Thoracic aorta (tissue), 2 donors: Measurements from ENCODE around the gene NEAT1. TPM values are rescaled to one million over a fixed set of nuclear protein-coding genes. Genes with fewer than 3 reads are reported as not detected.

Experiments
- ATAC-seq: fragments of 150-250 bp; one replicate; pipeline ENCODE4 v1.8.0; 2017; ENCODE audit warnings: low read depth; ENCODE audit not compliant: insufficient number of reproducible peaks, low FRiP score
- DNase-seq: peaks from one replicate; pipeline ENCODE4 v3.0.0-alpha.2; 2020; ENCODE audit warnings: low spot score
- H3K27ac ChIP-seq, 2 donors: fragments of 200-600 bp; sonication (generic); 1 replicate in 1 of 2; 2 replicates in 1 of 2; pipeline ENCODE4 v1.5.1; 2016; ENCODE audit warnings: mild to moderate bottlenecking in 2 of 2, moderate library complexity in 2 of 2
- H3K27me3 ChIP-seq: fragments of 200-600 bp; sonication (generic); replicated peaks from 2 replicates; pipeline ENCODE4 v1.6.0; 2016; ENCODE audit warnings: mild to moderate bottlenecking; ENCODE audit not compliant: insufficient read depth
- H3K36me3 ChIP-seq: fragments of 200-600 bp; sonication (generic); one replicate; pipeline ENCODE4 v1.5.1; 2016
- H3K4me1 ChIP-seq, 2 donors: fragments of 200-600 bp; sonication (generic); 1 replicate in 1 of 2; 2 replicates in 1 of 2; pipeline versions ENCODE4 v1.5.1 to v1.6.0; 2016; ENCODE audit warnings: low read depth in 2 of 2, mild to moderate bottlenecking in 1 of 2; ENCODE audit not compliant: control insufficient read depth in 1 of 2
- H3K4me3 ChIP-seq: fragments of 200-600 bp; sonication (generic); 2 replicates; pipeline ENCODE4 v1.5.1; 2016; ENCODE audit warnings: mild to moderate bottlenecking
- H3K9me3 ChIP-seq: fragments of 200-600 bp; sonication (generic); 2 replicates; pipeline ENCODE4 v1.5.1; 2016
- CTCF ChIP-seq: fragments of 200-600 bp; sonication (generic); IDR thresholded peaks from one replicate; pipeline ENCODE4 v1.5.1; 2019; ENCODE audit warnings: antibody characterized with exemption
- total RNA-seq, 2 donors: library from RNA; depleted of rRNA; stranded (reverse); fragments of >200 nt; gene quantifications; one replicate each; pipeline versions ENCODE4 v1.1.0 to v1.2.3, GENCODE V29; 2016

Gene NEAT1
- total RNA-seq, 2 donors from 2014 or later: 848 to 1,659 TPM

- Histone ChIP-seq H3K9me3 (no peaks in the 10 kb centered on the region), H3K4me1 (no peaks in the 10 kb centered on the region), H3K36me3 (peaks cover 32% of the 10 kb centered on the region), H3K27me3 (no peaks in the 10 kb centered on the region), H3K4me3 (no peak overlapping the region), H3K27ac (no peak overlapping the region)
- DNase-seq (no peak), ATAC-seq (no peak)
- TF ChIP-seq CTCF: no peak
Observed at GRCh38 chr11:65403607-65404121, 18.9 kb upstream of the NEAT1 start.

GRCh38 chr11:65404210-65404609 lies 18.4 kb upstream of the NEAT1 start:
- no peak for TF ChIP-seq CTCF
- no peaks in the 10 kb centered on the region for H3K9me3 ChIP-seq
- no peak for DNase-seq
- H3K27ac ChIP-seq: no peak overlapping the region
- no peak for ATAC-seq
- H3K4me3 ChIP-seq: no peak overlapping the region
- no peaks in the 10 kb centered on the region for H3K27me3 ChIP-seq
- H3K4me1 ChIP-seq: no peaks in the 10 kb centered on the region
- H3K36me3 ChIP-seq: peaks cover 35% of the 10 kb centered on the region

GRCh38 chr11:65404638-65405339 lies 17.8 kb upstream of the NEAT1 start:
- DNase-seq: no peak
- no peaks in the 10 kb centered on the region for H3K4me1 ChIP-seq
- no peak overlapping the region for H3K4me3 ChIP-seq
- peaks cover 36% of the 10 kb centered on the region for H3K36me3 ChIP-seq
- no peaks in the 10 kb centered on the region for H3K9me3 ChIP-seq
- TF ChIP-seq CTCF: no peak
- H3K27ac ChIP-seq: no peak overlapping the region
- no peaks in the 10 kb centered on the region for H3K27me3 ChIP-seq
- no peak for ATAC-seq

- no peaks in the 10 kb centered on the region for H3K9me3 ChIP-seq
- no peak overlapping the region for H3K4me3 ChIP-seq
- TF ChIP-seq CTCF: no peak
- H3K27me3 ChIP-seq: no peaks in the 10 kb centered on the region
- ATAC-seq: no peak
- DNase-seq: no peak
- no peak overlapping the region for H3K27ac ChIP-seq
- peaks cover 37% of the 10 kb centered on the region for H3K36me3 ChIP-seq
- peaks cover 0 to 5% of the 10 kb centered on the region in 2 donors for H3K4me1 ChIP-seq
Observed at GRCh38 chr11:65410936-65411680, 11.5 kb upstream of the NEAT1 start.

- Histone ChIP-seq H3K4me3 (no peak overlapping the region), H3K9me3 (no peaks in the 10 kb centered on the region), H3K27ac (no peak overlapping the region), H3K27me3 (no peaks in the 10 kb centered on the region), H3K36me3 (peaks cover 32% of the 10 kb centered on the region), H3K4me1 (peaks cover 3 to 11% of the 10 kb centered on the region in 2 donors)
- DNase-seq (no peak), ATAC-seq (no peak)
- TF ChIP-seq CTCF: no peak
Observed at GRCh38 chr11:65411681-65412070, 10.9 kb upstream of the NEAT1 start.
